Gastrocnemius medialis (tissue), 4 donors: ENCODE data around the gene ERC1.

Experiments used
- CTCF ChIP-seq, 5 experiments: fragments of 450-650 bp in 3 of 5; fragments of 200-600 bp in 2 of 5; sonication (generic) in 2 of 5; IDR thresholded peaks in 4 of 5; conservative IDR thresholded peaks in 1 of 5; 1 replicate in 4 of 5; 2 replicates in 1 of 5; pipeline ENCODE4 v1.5.1; 2016 to 2019; ENCODE audit warnings: antibody characterized with exemption in 5 of 5, mild to moderate bottlenecking in 3 of 5, moderate library complexity in 3 of 5
- POLR2A ChIP-seq, 2 donors: fragments of 450-650 bp; IDR thresholded peaks; one replicate each; pipeline ENCODE4 v1.6.1; 2017; ENCODE audit warnings: antibody characterized with exemption in 2 of 2, mild to moderate bottlenecking in 2 of 2, moderate library complexity in 2 of 2

- TF ChIP-seq CTCF (IDR thresholded peaks at IDR 0.05 in 4 of 5, conservative IDR thresholded peaks at IDR 0.05 in 1 of 5) (no peak), POLR2A (IDR thresholded peaks at IDR 0.05) (no peak)
These were observed 46.8 kb upstream of the ERC1 start for GRCh38 chr12:944211-944610.
